GM21786 (cell line): ENCODE measurements around the gene USP24.

Experiments
- ATAC-seq: cut with Tn5 transposase; IDR thresholded peaks from one replicate; pipeline ENCODE4 v1.9.1; 2021; ENCODE audit not compliant: unreplicated experiment

USP24 gene

DNA sequence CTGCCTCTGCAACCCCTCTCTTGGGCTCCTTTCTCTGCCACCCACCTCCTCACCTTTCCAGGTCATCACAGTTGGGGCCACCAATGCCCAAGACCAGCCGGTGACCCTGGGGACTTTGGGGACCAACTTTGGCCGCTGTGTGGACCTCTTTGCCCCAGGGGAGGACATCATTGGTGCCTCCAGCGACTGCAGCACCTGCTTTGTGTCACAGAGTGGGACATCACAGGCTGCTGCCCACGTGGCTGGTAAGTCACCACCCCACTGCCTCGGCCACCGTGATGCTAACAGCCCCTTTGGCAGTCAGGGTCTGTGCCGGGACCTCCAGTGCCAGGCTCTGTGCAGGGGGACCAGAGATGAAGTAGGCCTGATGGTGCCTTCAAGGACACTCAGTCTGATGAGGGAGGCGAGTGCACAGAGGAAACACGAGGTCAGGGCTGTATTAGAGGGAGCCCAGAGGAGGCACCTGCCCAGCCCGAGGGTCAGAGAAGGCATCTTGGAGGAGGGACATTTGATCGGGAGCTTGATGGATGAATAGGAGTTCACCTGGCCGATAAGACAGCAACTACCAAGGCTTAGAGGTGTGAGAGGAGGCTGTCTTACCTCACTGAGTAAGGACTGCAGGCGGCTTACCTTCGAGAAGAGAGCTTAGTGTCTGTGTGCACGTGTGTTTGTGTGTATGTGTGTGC is 157.8 kb downstream of the USP24 start:
- ATAC-seq = no peak

DNA sequence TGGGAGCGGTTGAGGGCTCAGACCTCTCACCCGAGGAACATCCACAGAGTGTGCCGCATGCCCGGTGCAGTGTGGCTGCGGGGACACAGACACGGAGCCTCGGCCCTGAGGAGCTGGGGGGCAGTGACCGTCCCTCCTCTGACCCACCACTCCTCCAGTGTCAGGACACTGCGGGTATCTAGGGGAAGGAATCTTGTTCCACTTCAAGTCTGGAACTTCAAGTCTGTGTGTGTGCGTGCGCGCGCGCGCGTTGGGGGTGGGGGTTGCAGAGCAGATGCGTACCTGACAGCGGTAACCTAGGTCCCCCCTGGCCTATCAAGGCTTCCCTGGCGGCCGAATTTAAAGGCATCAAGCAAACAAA is 158.6 kb downstream of the USP24 start:
- no peak for ATAC-seq

DNA sequence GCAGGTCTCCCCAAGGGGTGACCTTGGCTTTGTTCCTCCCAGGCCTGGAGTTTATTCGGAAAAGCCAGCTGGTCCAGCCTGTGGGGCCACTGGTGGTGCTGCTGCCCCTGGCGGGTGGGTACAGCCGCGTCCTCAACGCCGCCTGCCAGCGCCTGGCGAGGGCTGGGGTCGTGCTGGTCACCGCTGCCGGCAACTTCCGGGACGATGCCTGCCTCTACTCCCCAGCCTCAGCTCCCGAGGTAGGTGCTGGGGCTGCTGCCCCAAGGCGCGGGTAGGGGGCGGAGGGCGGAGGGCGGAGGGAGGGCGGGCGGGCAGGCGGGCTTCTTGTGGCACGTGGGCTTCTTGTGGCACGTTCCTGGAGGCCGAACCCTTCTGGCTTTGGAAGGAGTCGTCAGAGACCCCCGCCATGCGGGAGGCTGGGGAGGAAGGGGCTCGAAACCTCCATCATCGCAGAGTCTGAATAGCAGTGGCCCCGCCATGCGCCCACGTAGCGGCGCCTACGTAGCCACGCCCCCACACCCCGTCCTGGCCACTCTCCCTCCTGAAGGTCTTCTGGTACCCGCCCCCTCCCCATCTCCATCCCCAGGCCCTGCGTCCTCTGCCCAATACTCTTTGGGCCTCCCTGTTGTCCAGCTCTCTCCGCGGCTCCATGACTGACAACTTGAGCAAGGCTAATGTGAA is 159.1 kb downstream of the USP24 start:
- ATAC-seq = no peak

DNA sequence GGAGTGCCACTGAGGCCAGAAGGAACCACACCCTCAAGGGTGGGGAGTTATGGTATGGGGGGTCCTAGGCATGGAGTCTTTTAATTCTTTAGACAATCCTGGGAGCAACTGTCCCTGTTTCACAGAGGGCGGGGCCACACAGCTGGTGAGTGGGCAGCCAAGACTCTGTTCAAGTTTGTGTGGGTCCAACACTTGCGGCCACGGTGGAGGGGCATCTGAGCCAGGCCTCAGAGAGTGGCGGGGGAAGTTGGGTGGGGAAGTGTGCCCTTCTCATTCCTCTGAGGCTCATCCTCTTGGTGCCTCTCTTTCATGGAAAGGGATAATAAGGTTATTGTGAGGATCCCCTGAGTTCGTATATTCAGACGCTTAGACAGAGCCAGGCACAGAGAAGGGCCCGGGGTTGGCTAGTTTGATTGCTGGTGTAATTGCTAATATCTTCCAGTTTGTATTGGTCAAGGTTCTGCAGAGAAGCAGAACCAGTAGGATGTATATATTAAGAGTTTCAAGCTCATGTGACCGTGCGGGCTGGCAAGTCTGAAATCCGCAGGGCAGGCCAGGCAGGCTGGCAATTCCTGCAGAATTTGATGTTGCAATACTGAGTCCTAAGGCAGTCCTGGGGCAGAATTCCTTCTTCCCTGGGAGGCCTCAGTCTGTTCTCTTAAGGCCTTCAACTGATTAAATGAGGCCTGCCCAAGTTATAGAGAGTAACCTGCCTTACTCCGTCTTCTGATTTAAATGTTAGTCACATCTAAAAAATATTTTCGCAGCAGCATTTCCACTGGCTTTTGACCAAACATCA is 159.9 kb downstream of the USP24 start:
- no peak for ATAC-seq

DNA sequence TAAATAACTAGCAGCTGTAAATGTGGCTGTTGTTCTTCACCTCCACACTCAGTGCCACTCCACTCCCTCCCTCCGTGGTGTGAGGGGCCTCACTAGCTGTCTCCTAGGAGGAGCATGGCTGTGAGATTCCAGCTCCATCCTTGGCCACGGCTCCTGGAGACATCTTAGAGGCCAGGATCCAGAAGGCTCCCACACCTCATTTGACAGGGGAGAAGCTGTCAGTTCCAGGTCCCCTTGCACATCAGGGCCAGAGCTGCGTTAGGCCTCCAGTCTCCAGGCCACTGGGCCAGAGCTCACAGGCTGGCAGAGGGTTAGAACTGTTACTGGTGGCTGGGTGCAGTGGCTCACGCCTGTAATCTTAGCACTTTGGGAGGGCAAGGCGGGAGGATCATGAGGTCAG is 160.8 kb downstream of the USP24 start:
- ATAC-seq = no peak

DNA sequence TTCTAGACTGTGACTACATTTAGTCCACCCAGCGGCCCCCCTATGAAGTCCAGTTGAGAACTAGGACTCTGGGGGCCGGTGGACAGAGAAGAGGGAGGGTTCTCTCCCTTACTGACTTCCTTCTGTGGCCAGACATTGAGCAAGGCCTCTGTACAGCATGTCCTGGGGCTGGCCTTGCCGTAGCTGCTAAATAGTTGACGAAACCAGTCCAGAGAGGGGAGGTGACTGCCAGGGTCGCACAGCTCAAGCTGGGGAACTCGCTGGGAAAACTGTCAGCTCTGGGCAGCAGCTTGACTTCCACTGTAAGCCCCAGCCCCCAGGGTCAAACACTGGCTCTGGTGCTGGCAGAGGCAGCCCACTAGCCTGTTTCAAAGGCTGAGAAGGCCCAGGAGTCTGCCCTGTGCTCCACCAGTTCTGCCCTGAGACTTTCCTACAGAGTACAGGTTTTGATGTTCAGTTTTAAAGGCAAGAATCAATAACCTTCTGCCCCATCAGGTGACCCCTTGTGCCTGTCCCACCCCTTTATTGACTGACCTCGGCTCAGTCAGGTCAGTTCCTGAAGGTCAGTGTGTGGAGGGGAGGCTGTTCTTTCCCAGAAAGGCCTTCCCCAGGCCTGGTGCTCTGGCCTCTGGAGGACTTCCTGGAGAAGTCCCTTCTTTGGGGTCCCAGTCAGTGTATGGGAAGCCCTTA is 161.8 kb downstream of the USP24 start:
- no peak for ATAC-seq

DNA sequence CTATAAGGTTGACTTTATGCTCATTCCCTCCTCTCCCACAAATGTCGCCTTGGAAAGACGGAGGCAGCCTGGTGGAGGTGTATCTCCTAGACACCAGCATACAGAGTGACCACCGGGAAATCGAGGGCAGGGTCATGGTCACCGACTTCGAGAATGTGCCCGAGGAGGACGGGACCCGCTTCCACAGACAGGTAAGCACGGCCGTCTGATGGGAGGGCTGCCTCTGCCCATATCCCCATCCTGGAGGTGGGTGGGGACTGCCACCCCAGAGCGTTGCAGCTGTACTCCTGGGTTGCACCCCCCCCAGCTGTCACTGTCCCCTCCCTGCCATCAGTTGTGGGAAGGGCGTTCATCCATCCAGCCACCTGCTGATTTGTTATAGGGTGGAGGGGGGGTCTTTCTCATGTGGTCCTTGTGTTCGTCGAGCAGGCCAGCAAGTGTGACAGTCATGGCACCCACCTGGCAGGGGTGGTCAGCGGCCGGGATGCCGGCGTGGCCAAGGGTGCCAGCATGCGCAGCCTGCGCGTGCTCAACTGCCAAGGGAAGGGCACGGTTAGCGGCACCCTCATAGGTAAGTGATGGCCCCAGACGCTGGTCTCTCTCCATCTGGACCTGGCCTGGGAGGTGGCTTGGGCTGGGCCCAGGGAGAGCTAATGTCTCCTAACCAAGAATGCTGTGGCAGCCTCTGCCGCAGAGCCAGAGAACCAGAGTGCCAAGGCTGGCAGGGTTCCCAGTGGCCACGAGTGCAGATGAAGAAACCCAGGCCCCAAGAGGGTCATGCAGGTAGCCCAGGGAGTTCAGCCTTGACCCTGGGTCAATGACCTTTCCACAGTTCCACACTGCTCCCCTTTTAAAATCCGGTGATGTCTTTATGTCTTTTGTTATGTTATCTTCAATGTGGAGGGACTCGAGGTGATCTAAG is 162.7 kb downstream of the USP24 start:
- ATAC-seq = no peak

DNA sequence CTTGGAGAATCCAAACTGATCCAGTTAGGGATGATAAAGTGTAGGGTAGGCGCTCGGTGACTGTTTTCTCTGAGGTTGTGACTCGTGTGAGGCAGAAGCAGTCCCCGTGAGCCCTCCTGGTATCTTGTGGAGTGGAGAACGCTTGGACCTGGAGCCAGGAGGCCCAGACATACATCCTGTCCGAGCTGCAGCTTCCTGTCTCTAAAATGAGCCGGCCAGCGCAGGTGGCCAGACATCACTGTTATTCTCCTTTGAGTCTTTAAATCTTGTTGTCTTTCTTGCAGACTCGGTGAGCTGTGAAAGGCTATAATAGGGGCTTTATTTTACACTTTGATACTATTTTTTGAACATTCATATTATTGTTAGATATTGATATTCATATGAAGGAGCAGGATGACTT is 163.5 kb downstream of the USP24 start:
- ATAC-seq = no peak

DNA sequence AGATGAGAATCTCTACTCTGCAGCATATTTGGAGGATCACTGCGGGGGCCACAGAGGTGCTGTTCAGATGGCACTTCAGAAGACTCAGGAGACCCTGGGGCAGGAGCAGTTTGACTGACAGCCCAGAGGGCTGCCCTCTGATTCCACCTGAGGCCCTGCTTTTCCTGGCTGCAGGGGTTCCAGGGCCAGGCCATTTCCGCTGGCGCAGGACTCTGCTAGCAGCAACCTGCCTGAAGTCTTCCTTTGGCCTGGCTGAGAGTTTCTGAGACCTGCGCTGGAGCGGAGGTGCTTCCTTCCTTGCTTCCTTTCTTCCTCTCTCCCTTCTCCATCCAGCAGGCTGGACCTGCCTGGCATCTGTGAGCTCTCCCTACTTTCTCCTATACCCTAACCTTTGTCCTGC is 164.0 kb downstream of the USP24 start:
- ATAC-seq = no peak

DNA sequence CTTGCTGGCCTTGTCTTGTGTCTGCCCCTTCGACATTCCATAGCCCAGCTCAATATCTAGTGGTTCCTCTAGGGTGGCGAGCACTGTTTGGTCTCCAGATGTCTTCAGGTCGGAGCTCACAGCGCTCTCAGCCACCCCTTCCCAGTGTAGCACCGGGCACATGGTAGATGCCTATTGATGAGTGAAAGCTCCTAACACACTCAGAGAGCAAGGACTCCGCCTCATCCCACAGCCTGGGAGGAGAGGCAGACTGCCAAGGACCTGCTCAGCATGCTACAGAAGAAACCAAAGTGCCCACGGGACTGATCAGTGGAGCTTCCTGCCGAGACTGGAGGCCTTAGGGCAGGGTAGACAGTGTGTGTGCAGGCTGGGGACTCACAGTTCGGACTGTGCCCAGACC is 164.9 kb downstream of the USP24 start:
- ATAC-seq = no peak

DNA sequence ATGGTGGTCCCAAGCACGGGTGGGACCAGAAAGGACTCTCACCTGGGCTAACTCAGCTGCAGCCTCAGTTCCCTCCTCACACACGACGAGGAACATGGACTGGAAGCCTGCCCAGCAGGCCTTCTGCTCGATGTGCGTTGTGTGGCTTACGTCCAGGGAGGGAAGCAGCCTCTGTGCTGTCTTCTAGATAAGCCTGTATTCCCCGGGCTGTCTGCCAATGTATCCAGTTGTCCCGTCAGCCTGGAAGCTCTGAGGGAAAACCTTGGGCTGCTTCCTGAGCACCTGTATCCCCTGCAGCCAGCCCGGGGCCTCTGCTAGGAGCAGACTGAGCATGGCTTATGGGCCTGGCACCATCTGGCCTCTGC is 165.3 kb downstream of the USP24 start:
- ATAC-seq = no peak

DNA sequence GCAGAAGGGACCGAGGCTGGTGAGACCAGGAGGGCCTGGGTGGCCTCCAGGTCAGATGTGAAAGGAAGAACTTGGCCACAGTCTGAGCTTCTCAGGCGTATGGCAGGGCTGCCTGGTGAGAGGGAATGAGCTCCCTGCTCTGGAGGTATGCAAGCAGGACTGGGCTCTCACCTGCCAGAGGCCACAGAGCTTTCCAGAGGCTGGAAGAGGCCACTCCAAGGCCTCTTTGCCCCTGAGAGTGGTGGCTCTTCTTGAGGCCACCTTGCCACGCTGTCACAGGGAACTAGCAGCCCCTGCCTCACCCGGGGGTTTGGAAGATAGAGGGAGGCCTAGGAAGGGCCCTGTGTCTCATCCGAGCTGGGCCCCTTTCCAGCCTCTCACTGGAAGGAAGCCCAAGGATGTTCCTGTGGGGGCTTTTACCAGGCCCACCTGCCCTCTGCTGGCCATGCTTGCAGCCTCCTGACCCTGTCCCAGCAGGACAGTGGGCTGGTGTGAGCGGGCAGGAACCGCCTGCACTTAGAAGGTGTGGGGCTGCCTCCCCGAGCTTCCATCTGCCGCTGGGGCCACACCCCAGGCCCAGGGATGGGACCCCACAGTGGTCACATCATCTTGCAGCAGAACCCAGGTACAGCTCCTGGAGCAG is 165.8 kb downstream of the USP24 start:
- no peak for ATAC-seq

DNA sequence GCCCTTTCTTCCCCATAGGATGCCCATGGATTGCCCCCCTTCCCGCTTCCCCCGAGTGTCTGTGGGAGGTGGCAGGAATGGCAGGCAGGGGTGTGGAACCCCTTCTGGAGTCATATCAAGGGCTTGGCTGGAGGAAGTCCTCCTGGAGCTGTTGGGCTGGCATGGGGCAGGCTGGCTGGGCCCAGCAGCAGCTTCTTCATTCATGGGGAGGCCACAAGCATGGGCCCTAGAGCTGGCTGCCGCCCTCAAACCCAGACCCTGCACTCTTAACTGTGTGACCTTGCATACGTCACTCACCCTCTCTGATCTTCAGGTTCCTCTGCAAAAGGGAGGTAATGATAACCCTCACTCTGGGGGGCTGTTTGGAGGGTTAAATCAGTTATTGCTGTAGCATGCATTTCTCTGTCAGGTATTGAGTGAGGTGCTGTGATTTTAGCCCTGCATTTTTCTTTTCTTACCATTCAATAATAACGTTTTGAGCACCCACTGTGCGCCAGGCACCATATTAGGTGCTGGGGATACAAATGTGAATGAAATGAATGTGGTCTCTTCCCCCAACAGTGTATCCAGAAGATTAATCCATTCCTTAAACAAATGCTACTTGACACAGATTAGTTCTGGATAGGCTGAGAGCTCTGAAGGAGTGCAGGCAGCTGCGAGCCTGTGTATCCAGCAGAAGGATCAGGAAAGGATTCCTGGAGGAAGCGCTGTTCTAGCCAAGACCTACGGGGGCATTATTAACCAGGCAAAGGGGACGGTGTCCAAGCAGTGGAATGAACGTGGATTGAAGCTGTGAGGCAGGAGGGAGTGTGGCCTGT is 166.5 kb downstream of the USP24 start:
- no peak for ATAC-seq

DNA sequence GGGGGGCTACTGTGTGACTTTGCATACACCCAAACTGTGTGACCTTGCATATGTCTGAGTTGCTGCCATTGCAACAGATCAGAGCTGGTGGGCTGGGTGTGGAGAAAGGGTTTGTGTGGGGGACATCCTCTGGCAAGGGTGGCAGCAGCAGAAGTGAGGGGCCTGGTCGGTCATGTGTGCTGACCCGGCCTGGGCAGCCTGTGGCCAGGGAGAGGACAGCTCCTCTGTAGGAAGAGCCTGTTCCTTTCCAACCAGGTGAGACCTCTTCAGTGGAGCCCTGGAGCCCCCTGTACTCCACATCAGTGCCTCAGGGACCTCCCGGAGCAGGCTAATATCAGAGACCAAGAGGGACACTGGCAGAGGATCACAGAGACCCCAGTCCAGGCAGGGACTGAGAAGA is 167.6 kb downstream of the USP24 start:
- no peak for ATAC-seq

DNA sequence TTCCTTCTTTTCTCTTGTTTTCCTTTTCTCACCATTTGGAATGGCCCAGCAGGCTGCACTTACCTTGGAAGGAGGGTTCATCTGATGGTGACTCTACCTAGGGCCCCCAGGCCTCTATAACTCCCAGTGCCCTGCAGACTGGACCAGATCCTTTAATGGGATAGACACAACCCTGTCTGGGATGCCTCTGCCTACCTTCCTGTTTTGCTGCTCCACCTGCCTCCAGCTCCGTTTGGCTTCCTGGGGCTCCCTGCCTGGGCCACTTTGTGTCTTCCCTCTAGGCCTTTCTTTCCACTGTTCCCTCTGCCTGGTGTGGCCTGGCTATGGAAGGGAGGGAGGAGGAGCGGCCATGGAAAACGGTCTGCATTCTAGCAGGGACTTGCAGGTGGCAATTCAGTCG is 168.3 kb downstream of the USP24 start:
- ATAC-seq = no peak

DNA sequence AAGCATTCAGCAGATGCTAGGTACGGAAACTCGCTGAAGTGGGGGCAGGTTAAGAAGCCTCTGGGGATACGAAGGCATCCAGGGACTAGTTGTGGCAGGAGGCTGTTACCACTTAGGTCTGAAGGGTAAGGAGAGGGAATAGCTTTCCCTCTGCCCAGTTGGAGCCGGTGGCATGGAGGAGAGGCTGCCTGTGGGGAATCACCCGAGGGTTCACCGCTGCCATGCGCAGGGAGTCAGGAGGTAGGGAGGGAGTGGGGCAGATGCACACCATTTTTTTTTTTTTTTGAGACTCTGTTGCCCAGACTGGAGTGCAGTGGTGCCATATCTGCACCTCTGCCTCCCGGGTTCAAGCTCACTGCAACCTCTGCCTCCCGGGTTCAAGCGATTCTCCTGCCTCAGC is 169.7 kb downstream of the USP24 start:
- ATAC-seq = no peak

DNA sequence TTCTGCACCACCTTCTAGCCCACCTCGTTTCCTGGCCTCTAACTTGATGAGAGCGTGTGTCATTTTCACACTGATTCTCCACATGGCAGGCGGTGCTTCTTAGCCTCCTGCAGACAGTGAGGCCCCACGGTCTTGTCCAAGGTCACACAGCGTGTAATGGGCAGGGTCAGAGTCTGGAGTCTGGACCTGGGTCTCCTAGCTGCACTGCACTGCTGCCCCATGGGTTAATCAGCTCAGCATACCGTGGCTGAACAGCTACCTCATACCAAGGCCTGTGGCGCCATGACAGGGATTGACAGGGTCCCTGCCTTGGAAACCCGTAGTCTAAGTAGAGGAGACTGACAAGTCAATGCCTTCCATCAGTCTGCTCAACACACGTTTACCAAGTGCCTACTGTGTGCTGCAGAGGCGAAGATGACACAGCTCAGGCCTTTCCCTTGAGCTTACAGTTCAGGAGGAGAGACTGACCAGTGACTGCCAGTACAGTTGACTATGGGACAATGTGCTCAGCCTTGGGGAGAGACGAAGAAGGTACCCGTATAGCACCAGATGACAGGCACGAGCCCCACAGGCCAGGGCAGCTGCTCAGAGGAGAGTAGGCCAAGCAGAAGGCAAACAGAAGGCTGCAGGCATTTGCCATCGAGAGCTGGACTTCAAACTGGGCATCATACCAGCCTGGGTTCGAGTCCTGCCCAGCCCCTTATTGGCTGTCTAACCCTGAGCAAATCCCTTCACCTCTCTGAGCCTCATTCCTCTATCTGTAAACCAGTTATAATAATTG is 170.4 kb downstream of the USP24 start:
- no peak for ATAC-seq

DNA sequence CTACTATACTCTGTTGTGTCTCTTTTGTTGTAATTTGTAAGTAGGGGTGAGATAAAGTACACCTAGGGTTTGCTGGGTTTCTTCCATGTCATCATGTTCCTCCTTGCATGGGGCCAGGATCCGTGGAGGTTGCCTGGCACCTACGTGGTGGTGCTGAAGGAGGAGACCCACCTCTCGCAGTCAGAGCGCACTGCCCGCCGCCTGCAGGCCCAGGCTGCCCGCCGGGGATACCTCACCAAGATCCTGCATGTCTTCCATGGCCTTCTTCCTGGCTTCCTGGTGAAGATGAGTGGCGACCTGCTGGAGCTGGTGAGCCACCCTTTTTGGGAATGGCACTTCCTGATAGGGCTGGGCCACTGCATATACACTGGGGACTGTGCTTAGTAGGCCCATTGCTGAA is 171.4 kb downstream of the USP24 start:
- ATAC-seq = no peak

DNA sequence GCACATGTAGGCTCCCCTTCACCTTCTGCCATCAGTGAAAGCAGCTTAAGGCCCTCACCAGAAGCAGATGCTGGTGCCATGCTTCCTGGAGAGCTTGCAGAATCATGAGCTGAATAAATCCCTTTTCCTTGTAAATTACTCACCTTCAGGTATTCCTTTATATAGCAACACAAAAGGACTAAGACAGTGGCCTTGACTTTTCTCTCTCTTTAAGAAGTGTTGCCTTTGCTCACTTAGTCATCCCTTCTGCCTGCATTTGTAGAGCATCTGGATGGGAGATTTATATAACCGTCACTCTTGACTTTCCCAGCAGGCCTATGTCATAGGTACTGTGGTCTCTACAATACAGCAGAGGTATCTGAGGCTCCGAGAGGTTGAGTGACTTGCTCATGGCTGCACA is 172.2 kb downstream of the USP24 start:
- no peak for ATAC-seq
